Adrenal gland (tissue), 19 donors: ENCODE data around the gene HNRNPH1. TPM values are rescaled to one million over a fixed set of nuclear protein-coding genes. Genes with fewer than 3 reads are reported as not detected.
"Not testable (repeated sequence)": the region's sequence is repeated elsewhere in the genome, so short reads cannot be mapped to it uniquely, and the experiment has no call there.

Experiments used
- DNase-seq, 7 donors: peaks; one replicate each; pipeline ENCODE4 v3.0.0-alpha.2; 2019 to 2020
- H3K27ac ChIP-seq, 5 donors: fragments of 200-600 bp; sonication (generic) in 4 of 5; 1 replicate in 3 of 5; 2 replicates in 2 of 5; pipeline versions ENCODE4 v1.5.1 to v1.8.0; 2016 to 2020; ENCODE audit warnings: mild to moderate bottlenecking in 1 of 5
- H3K27me3 ChIP-seq: fragments of 200-600 bp; 2 replicates; pipeline ENCODE4 v1.8.0; 2021
- H3K36me3 ChIP-seq, 2 donors: fragments of 200-600 bp; replicated peaks in 1 of 2; 1 replicate in 1 of 2; 2 replicates in 1 of 2; pipeline versions ENCODE4 v1.5.1 to v1.8.0; 2018 to 2022
- H3K4me1 ChIP-seq, 2 donors: fragments of 200-600 bp; replicated peaks in 1 of 2; 1 replicate in 1 of 2; 2 replicates in 1 of 2; pipeline versions ENCODE4 v1.5.1 to v1.8.0; 2018 to 2021
- H3K4me3 ChIP-seq, 4 donors: fragments of 200-600 bp; sonication (generic) in 3 of 4; one replicate each; pipeline ENCODE4 v1.5.1; 2016 to 2018
- H3K9me3 ChIP-seq, 3 donors: fragments of 200-600 bp; sonication (generic) in 1 of 3; replicated peaks in 1 of 3; 1 replicate in 2 of 3; 2 replicates in 1 of 3; pipeline versions ENCODE4 v1.5.1 to v1.8.0; 2016 to 2021
- POLR2A ChIP-seq, 2 donors: fragments of 450-650 bp; IDR thresholded peaks; one replicate each; pipeline ENCODE4 v1.6.1; 2017; ENCODE audit warnings: antibody characterized with exemption in 2 of 2, mild to moderate bottlenecking in 2 of 2, moderate library complexity in 1 of 2
- WGBS, 4 donors: extraction: QIAGEN DNeasy Blood & Tissue Kit in 2 of 4; methylation state at CpG; one replicate each; pipeline versions ENCODE4 v1.1.5 to v1.1.7; 2013 to 2017; 5-methylcytosine and 5-hydroxymethylcytosine counted together
- intact Hi-C, 2 donors: fragments of 100-400 bp; cut with DNase I; formaldehyde crosslinking; loops; one replicate each; pipeline versions ENCODE4 v1.14.1 to v1.15.0; 2022 to 2023
- long read RNA-seq, 10 donors: library from polyadenylated mRNA in 3 of 10; unstranded in 2 of 10; stranded (forward) in 1 of 10; transcript quantifications; one replicate each; pipeline ENCODE4 v2.0.0 and lab custom pipeline, GENCODE V29; 2021 to 2026
- polyA plus RNA-seq, 3 donors: library from polyadenylated mRNA; stranded (reverse); fragments of 200-250 nt in 2 of 3; fragments of 350-450 nt in 1 of 3; fragmentation: Illumina TruSeq in 1 of 3; extraction: RNeasy Lipid Tissue Mini Kit (QIAGEN cat#74804) in 1 of 3; gene quantifications; one replicate each; pipeline ENCODE4 v1.2.3, GENCODE V29; 2013 to 2014
- total RNA-seq, 9 donors: library from RNA; depleted of rRNA in 4 of 9; stranded (reverse); fragments of >200 nt in 4 of 9; fragments of 120-200 nt in 1 of 9; fragmentation: NEBNext Ultra II Directional in 1 of 9; extraction: Animal tissue kit (Norgen Biotek cat#: 25700) in 1 of 9; gene quantifications; one replicate each; pipeline versions ENCODE4 v1.1.0 to v1.2.4, GENCODE V29; 2013 to 2023
- TF ChIP-seq, protein P1 (sequence below), 6 experiments: fragments of 450-650 bp in 4 of 6; fragments of 200-600 bp in 2 of 6; sonication (generic) in 1 of 6; IDR thresholded peaks; 1 replicate in 5 of 6; 2 replicates in 1 of 6; pipeline versions ENCODE4 v1.5.1 to v1.8.0; 2016 to 2021; ENCODE audit warnings: antibody characterized with exemption in 6 of 6, mild to moderate bottlenecking in 2 of 6, moderate library complexity in 1 of 6
- donor health status: healthy with polysubstance abuse.
- donor health status: Bipolar disorder and iron deficiency.
- donor health status: DM: yes; HTN: yes; CAD: no.
- donor health status: DM: no; HTN: no; CAD: no.
- donor health status: DM: no; HTN: no; CAD: no.
- donor health status: DM: yes; HTN: yes; CAD: no.

Gene HNRNPH1, protein sequence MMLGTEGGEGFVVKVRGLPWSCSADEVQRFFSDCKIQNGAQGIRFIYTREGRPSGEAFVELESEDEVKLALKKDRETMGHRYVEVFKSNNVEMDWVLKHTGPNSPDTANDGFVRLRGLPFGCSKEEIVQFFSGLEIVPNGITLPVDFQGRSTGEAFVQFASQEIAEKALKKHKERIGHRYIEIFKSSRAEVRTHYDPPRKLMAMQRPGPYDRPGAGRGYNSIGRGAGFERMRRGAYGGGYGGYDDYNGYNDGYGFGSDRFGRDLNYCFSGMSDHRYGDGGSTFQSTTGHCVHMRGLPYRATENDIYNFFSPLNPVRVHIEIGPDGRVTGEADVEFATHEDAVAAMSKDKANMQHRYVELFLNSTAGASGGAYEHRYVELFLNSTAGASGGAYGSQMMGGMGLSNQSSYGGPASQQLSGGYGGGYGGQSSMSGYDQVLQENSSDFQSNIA
- total RNA-seq (100 to 1,000 TPM; 131 to 635 (median 350) TPM), polyA plus RNA-seq (100 to 1,000 TPM; 284 to 516 (median 357) TPM)
- long read RNA-seq, donor 1, full-length matches to known transcripts: 31 of 64 reads
- long read RNA-seq, donor 1, partial matches to known transcripts: 33 of 64 reads
- long read RNA-seq, donor 1, other reads (novel, unspliced or antisense): 0 of 64 reads
- long read RNA-seq, donor 2, full-length matches to known transcripts: 14 of 46 reads
- long read RNA-seq, donor 2, partial matches to known transcripts: 32 of 46 reads
- long read RNA-seq, donor 2, other reads (novel, unspliced or antisense): 0 of 46 reads
- long read RNA-seq, donor 3, full-length matches to known transcripts: 13 of 32 reads
- long read RNA-seq, donor 3, partial matches to known transcripts: 19 of 32 reads
- long read RNA-seq, donor 3, other reads (novel, unspliced or antisense): 0 of 32 reads
- long read RNA-seq, donor 4, partial matches to known transcripts: 4 of 43 reads
- long read RNA-seq, donor 4, other reads (novel, unspliced or antisense): 35 of 43 reads
- long read RNA-seq, donor 5, transcript HNRNPH1-204 (14 exons, 2,248 nt): major isoform, 6 of 19 reads
- long read RNA-seq, donor 5, partial matches to known transcripts: 1 of 19 reads
- long read RNA-seq, donor 5, other reads (novel, unspliced or antisense): 10 of 19 reads
- long read RNA-seq, donor 6, partial matches to known transcripts: 5 of 64 reads
- long read RNA-seq, donor 6, other reads (novel, unspliced or antisense): 54 of 64 reads
- long read RNA-seq, donor 7, full-length matches to known transcripts: 12 of 23 reads
- long read RNA-seq, donor 7, partial matches to known transcripts: 11 of 23 reads
- long read RNA-seq, donor 7, other reads (novel, unspliced or antisense): 0 of 23 reads
- long read RNA-seq, donor 8, full-length matches to known transcripts: 18 of 39 reads
- long read RNA-seq, donor 8, partial matches to known transcripts: 21 of 39 reads
- long read RNA-seq, donor 8, other reads (novel, unspliced or antisense): 0 of 39 reads
- long read RNA-seq, donor 9, full-length matches to known transcripts: 16 of 33 reads
- long read RNA-seq, donor 9, partial matches to known transcripts: 17 of 33 reads
- long read RNA-seq, donor 9, other reads (novel, unspliced or antisense): 0 of 33 reads
- long read RNA-seq, donor 10, partial matches to known transcripts: 0 of 6 reads
- long read RNA-seq, donor 10, other reads (novel, unspliced or antisense): 0 of 6 reads

DNA sequence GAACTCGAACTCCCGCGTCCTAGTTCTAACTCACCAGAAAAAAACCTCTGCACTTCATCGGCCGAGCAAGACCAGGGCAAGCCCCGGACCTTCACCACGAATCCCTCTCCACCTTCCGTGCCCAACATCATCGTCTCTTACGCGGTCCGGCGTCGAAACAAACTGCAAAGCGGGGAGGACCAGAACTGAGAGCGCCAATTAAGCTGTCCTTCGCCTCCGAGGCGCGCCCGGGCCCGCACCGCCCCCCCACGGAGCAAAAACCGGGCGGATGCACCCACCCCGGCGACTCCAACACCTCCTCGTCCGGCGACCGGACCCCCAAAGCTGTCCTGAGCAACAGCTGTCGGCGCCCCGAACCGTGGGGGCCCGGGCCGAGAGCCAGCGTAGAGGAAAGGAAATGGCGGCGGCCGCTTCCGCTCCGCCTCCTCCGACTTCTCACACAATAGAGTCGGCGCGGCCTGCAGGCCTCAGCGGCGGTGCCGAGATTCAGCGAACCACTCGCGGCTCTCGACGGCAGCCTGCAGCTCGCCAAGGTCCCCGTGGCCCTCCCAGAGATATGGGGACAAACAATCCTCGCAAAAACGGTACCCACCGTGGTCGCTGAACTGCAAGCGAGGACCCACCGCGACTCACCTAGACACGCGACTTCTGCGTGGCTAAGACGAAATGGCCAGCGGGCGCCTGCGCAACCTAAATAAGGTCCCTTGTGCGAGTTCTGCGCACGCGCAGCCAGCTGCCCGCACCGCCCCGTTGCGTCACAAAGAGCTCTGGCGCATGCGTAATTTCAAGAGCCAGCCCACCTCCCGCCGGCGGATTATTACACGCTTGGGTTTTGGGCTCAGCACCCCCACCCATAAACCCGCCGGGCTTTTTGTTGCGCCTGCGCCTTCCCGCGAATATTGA lies at the start of gene HNRNPH1:
Gene HNRNPH1 (minus strand): TSS at position 669 of the 903 bp plus-strand sequence. CDS start 538 bp downstream, at position 131.
- H3K4me1 ChIP-seq: peaks cover 33 to 53% of the 10 kb centered on the region in 2 donors
- DNase-seq: peak; percentile 98 to 100 (median 99)
- H3K4me3 ChIP-seq: peak within 1 kb of the TSS; percentile 56 to 100 (median 94)
- intact Hi-C loops: no loop called here
- TF ChIP-seq, protein P1, sequence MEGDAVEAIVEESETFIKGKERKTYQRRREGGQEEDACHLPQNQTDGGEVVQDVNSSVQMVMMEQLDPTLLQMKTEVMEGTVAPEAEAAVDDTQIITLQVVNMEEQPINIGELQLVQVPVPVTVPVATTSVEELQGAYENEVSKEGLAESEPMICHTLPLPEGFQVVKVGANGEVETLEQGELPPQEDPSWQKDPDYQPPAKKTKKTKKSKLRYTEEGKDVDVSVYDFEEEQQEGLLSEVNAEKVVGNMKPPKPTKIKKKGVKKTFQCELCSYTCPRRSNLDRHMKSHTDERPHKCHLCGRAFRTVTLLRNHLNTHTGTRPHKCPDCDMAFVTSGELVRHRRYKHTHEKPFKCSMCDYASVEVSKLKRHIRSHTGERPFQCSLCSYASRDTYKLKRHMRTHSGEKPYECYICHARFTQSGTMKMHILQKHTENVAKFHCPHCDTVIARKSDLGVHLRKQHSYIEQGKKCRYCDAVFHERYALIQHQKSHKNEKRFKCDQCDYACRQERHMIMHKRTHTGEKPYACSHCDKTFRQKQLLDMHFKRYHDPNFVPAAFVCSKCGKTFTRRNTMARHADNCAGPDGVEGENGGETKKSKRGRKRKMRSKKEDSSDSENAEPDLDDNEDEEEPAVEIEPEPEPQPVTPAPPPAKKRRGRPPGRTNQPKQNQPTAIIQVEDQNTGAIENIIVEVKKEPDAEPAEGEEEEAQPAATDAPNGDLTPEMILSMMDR (IDR thresholded peaks at IDR 0.05): peak in 2 of 6 experiments; percentile 17 to 20
- TF ChIP-seq POLR2A (IDR thresholded peaks at IDR 0.05): peak; percentile 99 to 100
- peaks cover 0 to 42% of the 10 kb centered on the region in 2 donors for H3K36me3 ChIP-seq
- 0 to 1% (median 0%) methylated on average over 20 to 92 of the region's 92 CpGs for whole genome bisulfite sequencing, 4 donors
- H3K9me3 ChIP-seq: no peaks in the 10 kb centered on the region
- peak within 1 kb of the TSS; percentile 98 to 100 (median 100) for H3K27ac ChIP-seq
- no peaks in the 10 kb centered on the region for H3K27me3 ChIP-seq

DNA sequence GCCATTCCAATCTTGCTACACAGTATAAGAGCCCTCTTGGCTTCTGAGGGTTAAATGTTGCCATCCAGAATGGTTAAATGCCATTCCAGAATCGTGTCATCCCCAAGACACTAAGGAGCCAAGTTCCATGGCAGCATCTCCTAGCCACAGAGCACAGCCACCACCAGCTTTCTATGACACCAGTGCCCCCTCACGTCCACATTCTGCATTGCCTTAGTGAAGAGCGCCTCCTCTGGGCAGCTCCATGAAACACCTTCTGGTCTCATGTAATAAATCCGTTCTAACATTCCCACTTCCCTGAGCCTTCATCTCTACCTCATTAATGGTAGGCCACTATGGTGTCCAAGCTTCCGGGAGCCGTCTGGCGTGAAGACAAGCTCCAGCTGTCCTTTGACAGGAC lies 44.9 kb upstream of the HNRNPH1 start:
- H3K27ac ChIP-seq: no peak overlapping the region
- H3K4me1 ChIP-seq: no peaks in the 10 kb centered on the region
- H3K9me3 ChIP-seq: no peaks in the 10 kb centered on the region
- intact Hi-C loops: no loop called here
- no peak for TF ChIP-seq POLR2A (IDR thresholded peaks at IDR 0.05)
- TF ChIP-seq, protein P1 (IDR thresholded peaks at IDR 0.05): peak; percentile 31 to 84 (median 66)
- WGBS, 4 donors: 40 to 49% (median 44%) methylated on average over 7 of the region's 7 CpGs
- no peak overlapping the region for H3K4me3 ChIP-seq
- no peaks in the 10 kb centered on the region for H3K36me3 ChIP-seq
- DNase-seq: peak in 6 of 7 donors; percentile 32 to 74 (median 58)
- no peaks in the 10 kb centered on the region for H3K27me3 ChIP-seq

DNA sequence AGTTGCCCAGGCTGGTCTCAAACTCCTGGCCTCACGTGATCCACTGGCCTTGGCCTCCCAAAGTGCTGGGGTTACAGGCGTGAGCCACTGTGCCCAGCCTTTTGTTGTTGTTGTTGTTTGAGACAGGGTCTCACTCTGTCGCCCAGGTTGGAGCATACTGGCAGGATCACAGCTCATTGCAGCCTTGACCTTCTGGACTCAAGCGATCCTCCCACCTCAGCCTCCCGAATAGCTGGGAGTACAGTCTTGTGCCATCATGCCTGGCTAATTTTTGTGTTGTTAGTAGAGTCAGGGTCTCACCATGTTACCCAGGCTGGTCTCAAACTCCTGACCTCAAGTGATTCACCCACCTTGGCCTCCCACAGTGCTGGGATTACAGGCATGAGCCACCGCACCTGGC lies 38.2 kb upstream of the HNRNPH1 start:
- H3K4me3 ChIP-seq, DNase-seq, H3K9me3 ChIP-seq, H3K27me3 ChIP-seq, H3K27ac ChIP-seq, H3K4me1 ChIP-seq, H3K36me3 ChIP-seq: not testable (repeated sequence)
- intact Hi-C loops: loop anchor here in 1 of 2 donors (5.0 kb wide), 1 partner anchor 54 kb away; no protein-coding TSS in a partner anchor
- WGBS, 4 donors: 82 to 91% (median 84%) methylated on average over 4 to 6 of the region's 6 CpGs

DNA sequence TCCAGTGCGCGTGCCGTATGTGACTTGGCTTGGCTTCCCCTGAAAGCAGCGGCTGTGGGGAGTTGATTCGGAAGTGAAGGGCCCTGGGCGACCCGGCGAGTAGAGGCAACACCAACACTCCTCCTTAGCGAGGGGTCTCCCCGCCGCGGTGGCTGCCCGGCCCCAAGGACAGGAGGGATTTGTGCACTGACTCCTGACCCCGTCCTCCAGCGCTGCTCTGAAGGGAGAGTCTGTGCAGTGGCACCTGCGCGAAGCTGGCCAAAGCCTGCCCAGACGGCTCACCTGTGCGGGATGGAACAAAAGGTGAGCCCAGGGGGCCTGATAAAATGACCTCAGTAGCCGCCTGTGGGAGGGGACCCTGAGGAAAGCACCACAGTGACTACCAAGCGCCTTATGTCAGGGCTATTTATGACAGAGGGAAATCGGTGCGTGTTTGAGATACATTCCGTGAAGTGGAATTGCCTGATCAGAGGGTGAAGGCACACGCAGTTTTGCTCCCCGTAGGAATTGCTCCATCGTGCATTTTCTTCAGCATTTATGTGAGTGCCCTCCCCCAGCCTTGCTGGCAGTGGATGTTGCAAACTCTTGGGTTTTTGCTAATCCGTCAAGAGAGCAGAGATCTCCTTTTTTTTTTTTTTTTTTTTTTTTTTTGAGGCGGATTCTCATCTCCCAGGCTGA lies 34.8 kb upstream of the HNRNPH1 start:
- intact Hi-C loops, H3K36me3 ChIP-seq, H3K4me1 ChIP-seq, H3K27me3 ChIP-seq, H3K9me3 ChIP-seq: not testable (repeated sequence)
- peak in 4 of 7 donors; percentile 23 to 48 (median 34) for DNase-seq
- H3K4me3 ChIP-seq: peak overlapping the region in 1 of 4 donors; percentile 62
- WGBS, 4 donors: 3 to 6% (median 4%) methylated on average over 8 to 11 of the region's 29 CpGs
- H3K27ac ChIP-seq: peak overlapping the region in 1 of 5 donors; percentile 20

DNA sequence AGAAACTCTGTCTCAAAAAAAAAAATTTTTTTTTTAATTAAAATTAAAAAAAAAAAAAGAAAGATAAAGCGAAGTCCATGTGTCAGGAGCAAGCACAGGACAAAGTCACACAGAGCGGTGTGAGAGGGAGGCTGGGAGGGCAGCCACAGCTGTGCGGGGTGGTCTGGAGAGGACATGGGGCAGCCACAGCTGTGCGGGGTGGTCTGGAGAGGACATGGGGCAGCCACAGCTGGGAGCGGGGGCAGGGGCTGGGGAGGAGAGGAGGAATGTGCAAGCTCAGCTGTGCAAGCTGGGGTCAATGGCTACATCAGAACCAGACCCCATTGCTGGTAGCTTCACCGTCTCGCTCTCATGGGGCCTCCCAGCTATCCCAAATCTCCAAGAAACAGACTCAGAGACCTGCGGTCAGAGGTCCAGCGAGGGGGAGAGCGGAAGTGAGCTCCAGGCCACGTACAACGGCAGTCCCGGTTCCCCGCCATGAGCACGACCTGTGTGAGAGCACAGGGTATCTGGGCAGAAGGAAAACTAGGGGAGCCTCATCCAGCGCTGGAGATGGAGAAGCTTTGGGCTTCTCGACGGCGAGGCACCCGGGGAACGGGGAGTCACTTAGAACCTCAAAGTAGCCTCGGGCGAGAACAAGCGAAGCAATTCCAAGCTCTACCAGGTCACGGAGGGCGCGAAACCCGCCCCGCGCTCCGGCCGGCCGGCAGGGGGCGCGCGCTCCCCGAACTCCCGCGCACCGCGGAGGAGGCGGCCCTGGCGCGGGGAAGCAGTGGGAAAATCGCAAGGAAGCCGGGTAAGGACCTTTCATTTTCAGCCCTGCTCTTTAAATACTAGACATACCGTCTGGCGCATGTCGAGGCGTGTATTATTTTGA lies 34.1 kb upstream of the HNRNPH1 start:
- H3K9me3 ChIP-seq, H3K27ac ChIP-seq, intact Hi-C loops, H3K27me3 ChIP-seq, H3K4me3 ChIP-seq, H3K4me1 ChIP-seq, H3K36me3 ChIP-seq: not testable (repeated sequence)
- 30 to 95% (median 55%) methylated on average over 1 to 12 of the region's 50 CpGs for WGBS, 4 donors
- peak in 2 of 7 donors; percentile 35 to 43 for DNase-seq

DNA sequence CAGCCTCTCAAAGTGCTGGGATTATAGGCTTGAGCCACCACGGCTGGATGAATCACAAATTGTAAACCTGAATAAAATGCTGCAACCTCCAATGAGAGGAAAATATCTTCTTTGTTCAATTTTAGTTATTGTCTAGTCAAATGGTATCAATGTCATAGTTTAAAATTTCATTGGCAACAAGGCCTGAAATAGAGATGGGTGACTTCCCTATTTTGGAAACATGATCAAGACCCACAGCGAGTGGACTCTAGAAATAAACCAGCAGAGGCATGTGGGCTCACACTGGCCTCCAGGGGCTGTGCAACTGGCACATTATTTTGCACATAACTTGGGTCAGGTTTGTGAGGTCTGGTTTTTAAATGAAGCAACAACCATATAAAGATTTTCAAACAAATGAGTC lies 29.7 kb upstream of the HNRNPH1 start:
- H3K4me3 ChIP-seq, intact Hi-C loops, H3K4me1 ChIP-seq, H3K9me3 ChIP-seq, H3K27me3 ChIP-seq, H3K36me3 ChIP-seq, H3K27ac ChIP-seq, DNase-seq: not testable (repeated sequence)
- WGBS, 4 donors: 72 to 83% (median 76%) methylated on average over 1 to 2 of the region's 2 CpGs
